IPS DF 4.7 (cell line): ENCODE results near the gene PPFIA1.

Source experiments
- DNase-seq: peaks from one replicate; pipeline ENCODE4 v3.0.0-alpha.2; 2013; ENCODE audit warnings: low spot score; ENCODE audit errors: extremely low read depth

The PPFIA1 gene

GRCh38 chr11:70430671-70431574 is 160.4 kb downstream of the PPFIA1 start:
- no peak for DNase-seq

DNA sequence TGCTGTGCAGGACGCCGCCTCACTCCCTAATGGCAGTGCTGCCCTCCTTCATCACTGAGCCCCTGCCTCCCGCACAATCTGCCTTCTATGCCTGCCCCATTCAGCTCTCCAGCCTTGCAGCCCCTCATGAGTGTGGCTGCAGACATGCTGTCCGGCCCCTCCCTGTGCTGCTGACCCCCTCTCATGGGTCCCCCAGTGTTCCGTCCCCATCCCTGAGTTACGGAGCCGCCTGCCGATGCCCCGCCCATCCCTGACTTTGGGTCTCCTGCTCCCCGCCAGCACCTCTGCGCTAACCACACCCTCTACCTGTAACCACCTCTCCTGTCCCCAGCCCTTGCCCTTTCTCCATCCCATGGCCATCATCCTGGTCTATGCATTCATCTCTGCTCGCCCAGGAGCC is 161.1 kb downstream of the PPFIA1 start:
- DNase-seq: no peak

DNA sequence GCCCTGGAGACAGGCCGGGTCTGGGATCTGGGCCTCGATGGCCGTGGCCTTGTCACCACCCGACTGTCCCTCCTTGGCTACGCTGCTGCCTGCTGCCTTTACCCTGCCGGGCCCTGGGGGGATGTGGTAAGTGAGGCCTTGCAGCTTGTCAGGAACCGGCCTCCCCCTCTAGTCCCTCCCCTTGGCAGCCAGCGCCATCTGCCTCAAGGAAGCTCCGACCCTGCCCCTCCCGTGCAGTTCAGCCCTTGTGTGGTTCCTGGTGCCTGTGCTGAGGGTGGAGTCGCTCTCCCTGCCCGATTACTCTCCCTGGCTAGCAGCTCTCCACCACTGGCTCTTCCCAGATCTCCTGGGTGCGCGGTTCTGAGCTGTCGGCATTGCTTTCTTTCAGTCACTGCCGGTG is 161.6 kb downstream of the PPFIA1 start:
- DNase-seq: no peak

GRCh38 chr11:70432580-70432979 is 162.1 kb downstream of the PPFIA1 start:
- DNase-seq: no peak

DNA sequence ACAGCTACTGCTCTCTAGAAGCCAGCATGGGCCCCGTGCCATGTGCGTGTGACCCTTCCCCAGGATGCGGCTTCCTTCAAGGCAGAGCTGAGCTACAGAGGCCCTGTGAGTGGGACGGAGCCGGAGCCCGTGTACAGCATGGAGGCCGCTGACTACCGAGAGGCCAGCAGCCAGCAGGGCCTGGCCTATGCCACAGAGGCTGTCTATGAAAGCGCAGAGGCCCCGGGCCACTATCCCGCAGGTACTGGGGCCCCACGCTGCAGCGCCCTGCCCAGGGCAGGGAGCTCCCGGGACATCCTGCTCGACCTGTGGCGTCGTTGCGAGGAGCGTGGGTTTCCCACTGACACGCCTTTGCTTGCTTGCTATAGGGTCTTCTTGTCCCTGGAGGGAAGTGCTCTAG is 162.5 kb downstream of the PPFIA1 start:
- no peak for DNase-seq

DNA sequence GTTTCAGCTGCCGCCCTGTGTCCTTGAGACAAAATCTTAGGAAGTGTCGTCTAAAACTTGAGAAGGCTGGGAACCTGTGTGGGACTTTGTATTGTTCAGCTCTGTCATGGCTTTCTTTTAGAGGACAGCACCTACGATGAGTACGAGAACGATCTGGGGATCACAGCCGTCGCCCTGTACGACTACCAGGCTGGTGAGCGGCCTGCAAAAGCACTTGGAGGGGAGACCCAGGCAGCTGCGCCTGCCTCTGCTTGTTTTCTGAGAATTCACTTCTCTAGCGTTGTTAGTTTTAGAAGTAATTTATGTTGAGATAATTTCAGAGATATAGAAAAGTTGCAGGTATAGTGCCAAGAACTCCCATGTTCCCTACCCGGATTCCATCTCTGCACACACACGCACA is 163.0 kb downstream of the PPFIA1 start:
- no peak for DNase-seq
